22Rv1 (cell line): ENCODE data around the gene PIGQ.

Experiments
- H3K27ac ChIP-seq: fragments of 450-650 bp; 2 replicates; pipeline ENCODE4 v1.5.1; 2017
- CTCF ChIP-seq: fragments of 450-650 bp; IDR thresholded peaks from 2 replicates; pipeline ENCODE4 v1.5.1; 2017; ENCODE audit warnings: mild to moderate bottlenecking
- ZFX ChIP-seq: fragments of 450-650 bp; IDR thresholded peaks from 2 replicates; pipeline ENCODE4 v1.6.1; 2017; ENCODE audit warnings: antibody characterized with exemption, borderline replicate concordance

Gene PIGQ

GRCh38 chr16:586645-587590 lies 17.1 kb downstream of the PIGQ start:
- TF ChIP-seq CTCF = no peak
- TF ChIP-seq ZFX = no peak
- peak overlapping the region; percentile 99 for H3K27ac ChIP-seq

GRCh38 chr16:588639-588888 lies 18.8 kb downstream of the PIGQ start:
- peak overlapping the region; percentile 99 for H3K27ac ChIP-seq
- TF ChIP-seq CTCF = no peak
- no peak for TF ChIP-seq ZFX

- no peak for TF ChIP-seq CTCF
- no peak for TF ChIP-seq ZFX
- H3K27ac ChIP-seq = peak overlapping the region; percentile 99
Measured at GRCh38 chr16:588889-589657, 19.3 kb downstream of the PIGQ start.

GRCh38 chr16:589658-590187 lies 20.0 kb downstream of the PIGQ start, which contains the start of gene RAB40C:
Gene RAB40C (plus strand): TSS chr16:590066. CDS start chr16:590292, 226 bp downstream.
- H3K27ac ChIP-seq = peak within 1 kb of the TSS; percentile 99
- TF ChIP-seq ZFX (no peak), CTCF (no peak)

- TF ChIP-seq CTCF = peak; percentile 23; the same call in 1 of the 2 replicates
- no peak for TF ChIP-seq ZFX
- peak overlapping the region; percentile 99 for H3K27ac ChIP-seq
Measured at GRCh38 chr16:590188-590814, 20.5 kb downstream of the PIGQ start.

GRCh38 chr16:590815-591200 lies 21.0 kb downstream of the PIGQ start:
- no peak for TF ChIP-seq ZFX
- TF ChIP-seq CTCF = no peak
- peak overlapping the region; percentile 99 for H3K27ac ChIP-seq
